ELR (cell line): ENCODE results near the gene LMF1.

Source experiments
- DNase-seq: peaks from one replicate; pipeline ENCODE4 v3.0.0-alpha.2; 2015; ENCODE audit warnings: low read depth

LMF1 gene

GRCh38 chr16:970766-971581, at the start of gene LMF1:
Gene LMF1, minus strand, starts transcription at chr16:970984. Its CDS starts 4 bp downstream, at chr16:970980.
- DNase-seq: peak; percentile 65

DNA sequence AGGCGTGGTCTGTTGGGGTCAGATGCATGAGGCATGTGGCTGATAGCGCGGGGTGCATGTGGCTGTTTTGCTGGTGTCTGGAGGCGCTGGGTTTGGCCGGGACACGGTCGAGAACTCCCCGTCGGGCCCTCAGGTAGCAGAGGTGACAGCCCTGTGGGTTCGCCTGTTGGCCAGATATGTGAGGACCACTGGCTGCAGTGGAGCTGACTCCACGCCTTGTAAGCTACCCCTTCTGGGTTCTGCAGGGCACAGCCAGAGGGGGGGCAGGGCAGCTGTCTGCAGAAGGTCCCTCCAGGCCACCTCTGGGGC, 49.3 kb upstream of the LMF1 start:
- DNase-seq: no peak

- DNase-seq: peak; percentile 40
Observed at GRCh38 chr16:1019231-1020090, 48.7 kb upstream of the LMF1 start.

- no peak for DNase-seq
Observed at GRCh38 chr16:1018447-1019198, 47.8 kb upstream of the LMF1 start.

DNA sequence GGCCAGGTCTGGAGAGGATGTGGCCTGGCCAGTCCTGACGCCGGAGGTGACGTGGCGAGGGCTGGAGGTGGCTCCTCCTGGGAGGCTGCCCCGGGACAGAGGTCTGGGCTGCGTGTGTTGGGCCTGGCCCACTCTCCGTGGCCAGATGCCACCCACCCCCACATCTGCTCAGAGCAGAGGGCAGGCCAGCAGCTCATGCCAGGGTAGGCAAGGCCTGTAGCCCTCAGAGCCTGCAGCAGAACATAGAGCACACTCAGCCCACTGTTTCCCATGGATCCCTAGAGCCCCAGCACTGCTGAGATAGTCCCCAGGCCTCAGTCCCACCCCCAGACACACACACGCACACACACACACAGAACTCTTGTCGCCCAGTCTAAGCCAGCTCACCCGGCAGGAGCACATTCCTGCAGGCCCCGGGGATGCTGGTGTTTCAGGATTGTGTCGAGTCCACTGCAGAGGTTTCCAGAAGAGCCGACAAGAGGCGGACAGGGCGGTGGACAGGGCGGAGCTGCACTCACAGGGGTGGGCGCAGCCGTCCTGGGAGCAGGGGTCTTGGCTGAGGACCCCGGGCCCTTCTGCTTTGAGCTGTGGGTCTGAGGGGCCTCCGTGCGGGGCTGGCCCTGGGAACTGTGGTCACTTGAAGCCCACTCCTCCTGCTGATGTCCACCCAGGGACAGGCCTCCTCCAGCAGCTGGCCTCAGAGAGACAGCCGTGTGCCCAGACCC, 44.1 kb upstream of the LMF1 start:
- no peak for DNase-seq

GRCh38 chr16:1014221-1014620, 43.4 kb upstream of the LMF1 start:
- no peak for DNase-seq

GRCh38 chr16:1013593-1013900, 42.8 kb upstream of the LMF1 start:
- DNase-seq: no peak

DNA sequence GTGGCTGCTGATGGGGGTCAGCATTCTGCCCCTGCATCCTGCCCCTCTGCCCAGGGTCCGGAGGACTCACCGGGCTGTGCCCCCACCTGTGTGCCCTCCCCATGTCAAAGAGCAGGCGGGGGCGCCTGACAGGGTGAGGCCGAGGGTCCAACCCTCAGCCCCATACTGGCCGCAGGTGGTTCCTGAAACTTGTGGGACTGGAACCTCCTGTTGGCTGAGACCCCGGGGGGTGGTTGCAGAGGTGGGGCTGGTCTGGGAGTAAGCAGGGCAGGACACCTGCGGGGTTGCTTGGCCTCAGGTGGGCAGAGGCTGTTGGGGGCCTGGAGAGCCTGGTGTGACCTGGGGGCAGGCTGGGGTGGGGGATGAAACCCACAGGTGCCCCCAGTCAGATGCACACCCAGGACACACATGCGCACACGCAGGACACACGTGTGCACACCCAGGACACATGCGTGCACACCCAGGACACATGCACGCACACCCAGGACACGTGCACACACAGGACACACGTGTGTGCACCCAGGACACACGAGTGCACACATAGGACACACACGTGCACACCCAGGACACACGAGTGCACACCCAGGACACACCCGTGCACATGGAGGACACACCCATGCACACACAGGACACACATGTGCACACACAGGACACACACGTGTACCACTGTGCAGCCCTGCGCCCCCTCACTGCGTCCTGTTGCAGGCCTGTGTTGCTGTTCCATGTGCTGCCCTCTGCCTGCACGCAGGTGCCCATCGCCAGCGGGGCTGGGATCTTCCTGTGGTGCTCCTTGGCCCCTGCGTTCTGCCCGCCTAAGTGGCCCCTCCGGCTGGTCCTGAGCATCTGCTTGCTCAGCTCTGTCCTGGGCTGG, 42.2 kb upstream of the LMF1 start:
- no peak for DNase-seq

DNA sequence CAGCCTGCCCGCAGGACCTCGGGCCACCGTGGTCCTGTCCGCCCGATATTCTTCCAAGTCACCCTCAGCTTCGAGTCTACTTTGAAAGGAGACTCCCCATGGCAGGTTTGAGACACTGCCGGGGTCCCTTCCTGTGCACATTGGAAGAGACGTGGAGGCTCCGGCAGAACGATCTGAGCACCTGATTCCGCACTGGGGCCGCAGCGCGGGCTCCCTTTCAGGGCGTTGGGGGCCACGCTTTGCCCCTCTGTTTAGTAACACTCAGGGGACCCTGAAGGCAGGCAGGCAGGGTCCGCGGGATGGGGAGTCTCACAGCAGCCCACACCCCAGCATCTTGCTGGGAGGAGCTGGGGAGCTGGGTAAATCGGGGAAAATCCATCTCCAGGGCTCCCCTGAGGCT, 41.4 kb upstream of the LMF1 start:
- no peak for DNase-seq

GRCh38 chr16:1011316-1012082, 40.7 kb upstream of the LMF1 start:
- no peak for DNase-seq

DNA sequence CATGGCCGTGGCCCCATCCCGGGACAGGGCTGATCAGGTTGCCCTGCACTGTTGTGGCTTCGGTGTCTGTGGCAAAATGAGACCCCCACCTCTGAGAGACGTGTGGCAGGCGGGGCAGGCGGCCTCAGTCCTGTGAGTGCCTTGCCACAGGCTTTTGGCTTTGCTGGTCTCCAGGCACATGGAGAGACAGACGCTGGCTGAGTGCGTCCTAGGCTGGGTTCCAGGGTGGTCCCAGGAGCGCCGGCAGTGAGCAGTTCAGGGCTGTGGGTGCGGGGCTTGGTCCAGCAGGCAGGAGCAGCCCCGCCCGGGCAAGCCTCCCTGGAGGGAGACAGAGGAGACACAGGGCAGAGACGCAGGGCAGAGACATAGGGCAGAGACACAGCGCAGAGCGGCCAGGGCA, 40.0 kb upstream of the LMF1 start:
- DNase-seq: no peak

DNA sequence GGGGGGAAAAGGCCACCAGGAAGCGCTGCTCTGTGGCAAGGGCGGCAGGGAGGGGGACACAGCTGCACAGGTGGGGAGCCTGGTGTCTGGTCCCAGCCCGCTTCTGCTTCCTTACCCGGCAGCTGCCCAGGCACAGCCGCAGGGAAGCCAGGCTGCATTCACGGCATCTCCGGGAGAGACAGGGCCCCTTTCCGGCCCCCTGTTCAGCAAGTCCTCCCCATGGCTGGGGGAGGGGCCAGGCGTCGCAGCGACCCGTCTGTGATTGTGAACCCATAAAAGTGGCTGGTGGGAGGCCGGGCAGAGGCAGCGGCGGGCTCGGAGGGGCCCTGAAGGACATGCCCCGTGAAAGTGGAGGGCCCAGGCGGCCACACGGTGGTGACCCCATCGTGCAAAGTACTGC, 39.5 kb upstream of the LMF1 start:
- no peak for DNase-seq

DNA sequence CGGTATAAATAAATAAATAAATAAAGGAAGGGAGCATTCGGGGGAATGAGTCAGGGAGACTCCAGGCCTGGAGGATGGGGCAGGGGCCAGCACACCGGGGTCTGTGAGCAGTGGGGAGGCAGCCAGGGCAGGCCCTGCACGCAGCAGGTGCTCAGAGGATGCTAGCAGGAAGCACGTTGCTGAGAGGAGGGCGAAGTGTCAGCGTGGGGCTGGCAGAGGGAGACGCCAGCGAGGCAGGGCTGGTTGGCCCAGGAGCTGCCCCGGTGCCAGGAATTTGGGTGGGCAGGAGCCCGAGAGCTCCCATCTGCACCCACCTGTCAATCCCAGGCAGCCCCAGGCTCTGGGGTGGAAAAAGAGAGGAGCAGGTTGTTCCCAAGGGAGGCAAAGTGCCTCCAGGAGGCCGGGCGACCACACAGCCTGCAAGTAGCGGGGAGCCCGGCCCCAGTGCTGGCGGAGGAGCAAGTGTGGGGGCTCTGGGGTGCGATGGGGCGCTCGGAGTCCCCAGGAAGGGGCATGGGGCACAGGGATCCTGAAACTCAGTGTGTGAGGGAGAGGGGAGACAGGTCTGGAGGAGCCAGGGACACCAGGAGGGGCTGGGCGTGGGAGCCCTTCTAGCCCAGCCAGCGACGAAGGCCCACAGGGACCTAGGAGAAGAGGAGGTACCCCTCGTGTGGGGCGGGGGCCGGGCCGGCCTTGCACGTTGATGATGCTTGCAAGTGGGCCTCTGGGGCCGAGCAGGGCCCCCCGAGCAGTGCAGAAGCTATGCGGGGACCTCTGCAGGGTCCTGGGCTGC, 38.8 kb upstream of the LMF1 start:
- DNase-seq: no peak

GRCh38 chr16:1008085-1008484, 37.3 kb upstream of the LMF1 start:
- DNase-seq: no peak

GRCh38 chr16:1007284-1007850, 36.6 kb upstream of the LMF1 start:
- no peak for DNase-seq

DNA sequence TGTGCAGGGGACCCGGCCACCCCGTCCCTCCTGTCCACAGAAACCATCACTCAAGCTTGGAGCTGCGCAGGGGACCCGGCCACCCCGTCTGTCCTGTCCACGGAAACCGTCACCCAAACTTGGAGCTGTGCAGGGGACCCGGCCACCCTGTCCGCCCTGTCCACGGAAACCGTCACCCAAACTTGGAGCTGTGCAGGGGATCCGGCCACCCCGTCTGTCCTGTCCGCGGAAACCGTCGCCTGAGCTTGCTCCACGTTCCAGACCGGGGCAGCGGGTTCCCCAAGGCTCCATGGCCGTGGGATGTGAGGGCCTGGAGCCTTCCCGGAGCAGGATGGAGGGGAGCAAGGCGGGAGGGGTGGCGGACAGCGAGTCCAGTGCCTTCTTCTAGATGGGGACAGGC, 36.0 kb upstream of the LMF1 start:
- no peak for DNase-seq

- no peak for DNase-seq
Observed at GRCh38 chr16:1005286-1005685, 34.5 kb upstream of the LMF1 start.

DNA sequence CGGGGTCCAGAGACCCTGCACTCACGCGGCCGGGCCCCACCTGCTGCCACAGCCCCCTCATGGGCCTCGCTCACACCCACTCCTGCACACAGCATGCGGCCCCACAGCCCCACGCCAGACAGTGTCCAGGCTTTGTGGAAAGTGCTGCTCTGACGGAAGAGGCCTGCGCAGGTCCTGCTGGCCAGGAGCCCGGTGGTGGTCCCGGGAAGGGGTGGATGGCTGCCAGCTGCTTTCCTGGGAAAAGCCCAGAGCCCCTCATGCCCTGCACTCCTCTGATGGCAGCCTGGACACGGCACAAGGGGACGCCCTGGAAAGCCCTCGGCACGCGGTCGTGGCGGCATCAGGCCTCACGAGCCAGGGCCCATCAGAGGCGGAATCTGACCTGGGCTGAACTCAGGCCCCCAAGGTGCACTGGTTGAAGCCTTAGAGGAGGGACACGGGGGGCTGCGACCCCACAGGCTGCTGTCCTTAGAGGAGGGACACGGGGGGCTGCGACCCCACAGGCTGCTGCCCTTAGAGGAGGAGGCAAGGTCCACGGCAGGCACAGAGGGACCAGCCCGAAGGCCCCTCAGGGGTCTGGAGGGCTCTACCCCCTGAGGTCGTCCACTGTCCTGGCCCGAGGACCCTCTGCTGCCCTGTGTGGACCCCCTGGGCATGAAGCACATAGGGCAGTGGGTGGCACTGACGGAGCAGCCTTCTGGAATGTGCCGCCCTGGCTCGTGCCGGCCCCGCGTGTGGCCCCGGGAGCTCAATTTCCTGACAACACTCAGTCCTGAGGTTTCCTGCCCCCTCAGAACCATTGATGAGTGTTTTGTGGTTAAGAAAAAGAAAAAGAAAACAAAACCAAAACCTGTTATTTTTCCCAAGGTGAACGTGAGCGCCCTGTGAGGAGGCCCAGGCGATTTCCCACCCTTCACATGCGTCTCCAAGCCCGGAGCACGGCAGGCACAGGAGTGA, 32.9 kb upstream of the LMF1 start:
- peak; percentile 42 for DNase-seq
